Activated T-cell treated with anti-CD3 and anti-CD28 coated beads, Interleukin-2, amount 50 U/mL, for 48 hours (primary cell): ENCODE data around the gene EML5.

Experiments
- DNase-seq, 2 experiments: peaks; one replicate each; pipeline ENCODE4 v3.0.0-alpha.2; 2020

Gene EML5

GRCh38 chr14:88613552-88614010 lies 179.2 kb downstream of the EML5 start:
- DNase-seq, result no peak

GRCh38 chr14:88612981-88613380 lies 179.8 kb downstream of the EML5 start:
- DNase-seq, result no peak

GRCh38 chr14:88611878-88612277 lies 180.9 kb downstream of the EML5 start:
- DNase-seq, result no peak

- DNase-seq, result no peak
Observed at GRCh38 chr14:88607829-88608228, 184.9 kb downstream of the EML5 start.

GRCh38 chr14:88605594-88605993 lies 187.2 kb downstream of the EML5 start:
- DNase-seq, result no peak

- no peak for DNase-seq
Observed at GRCh38 chr14:88604212-88604611, 188.5 kb downstream of the EML5 start.

- peak; percentile 48 to 54 for DNase-seq
Observed at GRCh38 chr14:88599761-88600439, 192.9 kb downstream of the EML5 start.

- DNase-seq, result no peak
Observed at GRCh38 chr14:88599326-88599725, 193.4 kb downstream of the EML5 start.

GRCh38 chr14:88598097-88598675 lies 194.6 kb downstream of the EML5 start:
- no peak for DNase-seq

GRCh38 chr14:88597601-88598000 lies 195.2 kb downstream of the EML5 start:
- no peak for DNase-seq

- DNase-seq, result no peak
Observed at GRCh38 chr14:88597038-88597437, 195.7 kb downstream of the EML5 start.

GRCh38 chr14:88592031-88592430 lies 200.7 kb downstream of the EML5 start:
- DNase-seq, result no peak

- no peak for DNase-seq
Observed at GRCh38 chr14:88590173-88590572, 202.6 kb downstream of the EML5 start.

- DNase-seq, result no peak
Observed at GRCh38 chr14:88588081-88588480, 204.7 kb downstream of the EML5 start.

- DNase-seq, result no peak
Observed at GRCh38 chr14:88584451-88584850, 208.3 kb downstream of the EML5 start.

- DNase-seq, result no peak
Observed at GRCh38 chr14:88576222-88576621, 216.5 kb downstream of the EML5 start.

GRCh38 chr14:88572117-88572516 lies 220.6 kb downstream of the EML5 start:
- no peak for DNase-seq

- no peak for DNase-seq
Observed at GRCh38 chr14:88568196-88568595, 224.6 kb downstream of the EML5 start.

- DNase-seq, result no peak
Observed at GRCh38 chr14:88565427-88565826, 227.3 kb downstream of the EML5 start.

- DNase-seq, result no peak
Observed at GRCh38 chr14:88563845-88564244, 228.9 kb downstream of the EML5 start.

GRCh38 chr14:88562831-88563686 lies 229.7 kb downstream of the EML5 start, which contains the start of gene ZC3H14:
ZC3H14 (plus strand) TSS chr14:88563037; CDS start chr14:88563134, 97 bp downstream.
- DNase-seq, result peak; percentile 90 to 93

GRCh38 chr14:88562532-88562830 lies 230.3 kb downstream of the EML5 start:
- no peak for DNase-seq
